ENCODE results near the gene BIRC5. TPM values are rescaled to one million over a fixed set of nuclear protein-coding genes. Genes with fewer than 3 reads are reported as not detected.
A peak's percentile ranks its signal among the peaks of the same experiment; 100 is the strongest.

The BIRC5 gene
- total RNA-seq, 1 experiment from 2014 or later: 140 TPM

DNA sequence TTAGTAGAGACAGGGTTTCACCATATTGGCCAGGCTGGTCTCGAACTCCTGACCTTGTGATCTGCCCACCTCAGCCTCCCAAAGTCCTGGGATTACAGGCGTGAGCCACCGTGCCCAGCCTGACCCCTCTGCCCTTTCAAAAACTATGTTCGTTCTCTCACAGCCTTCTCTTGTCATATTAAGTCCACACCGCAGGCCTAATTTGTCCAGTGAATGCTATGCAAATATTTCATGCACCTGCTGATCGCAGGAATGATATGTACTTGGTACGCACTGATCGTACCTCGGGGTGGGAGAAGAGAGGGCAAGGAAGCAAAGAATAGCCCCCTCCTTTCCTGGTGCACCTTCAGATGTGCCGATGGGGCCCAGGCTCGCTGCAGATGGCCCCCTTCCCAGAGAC, 3.0 kb upstream of the BIRC5 start:
- DNase-seq (ENCODE audit: low read depth, low spot score) (no peak), ATAC-seq (no peak)
- ChIA-PET RAD21 (ENCODE audit: low non-redundant PET in 1 of 2, low total read pairs in 2 of 2, uncharacterized antibody in 2 of 2, unreplicated experiment in 2 of 2) (no interaction called here), POLR2A (no interaction called here), CTCF (no interaction called here)
- Histone ChIP-seq H3K4me1 (ENCODE audit: control insufficient read depth in 1 of 2, insufficient read depth in 2 of 2, low read length in 2 of 2) (peaks cover 13 to 20% of the 10 kb centered on the region in 2 experiments), H2AFZ (ENCODE audit: low read depth, low read length, poor library complexity, severe bottlenecking) (no peak overlapping the region), H3K9me2 (ENCODE audit: insufficient read depth) (no peaks in the 10 kb centered on the region), H3K9ac (ENCODE audit: low read length) (no peak overlapping the region), H3K36me3 (ENCODE audit: control insufficient read depth in 1 of 2, insufficient read depth in 2 of 2, low read length in 2 of 2) (peaks cover 0 to 5% of the 10 kb centered on the region in 2 experiments; a peak in 1 of 4 replicates), H3K79me2 (ENCODE audit: insufficient read depth, low read length) (peaks cover 20% of the 10 kb centered on the region), H3K4me2 (ENCODE audit: low read length) (no peak overlapping the region), H3K9me3 (ENCODE audit: control insufficient read depth in 1 of 2, insufficient read depth in 1 of 2, low read depth in 1 of 2, low read length in 2 of 2) (no peaks in the 10 kb centered on the region), H3K27ac (ENCODE audit: low read depth, low read length) (no peak overlapping the region), H3K27me3 (ENCODE audit: insufficient read depth, low read length) (no peaks in the 10 kb centered on the region), H4K20me1 (ENCODE audit: insufficient read depth) (no peaks in the 10 kb centered on the region), H3K4me3 (replicated peaks in 1 of 2; ENCODE audit: low read depth in 1 of 2, low read length in 2 of 2) (no peak overlapping the region)
- intact Hi-C loops (cut with micrococcal nuclease): no loop called here
- TF ChIP-seq EZH2 (IDR thresholded peaks at IDR 0.05) (no peak), SRF (IDR thresholded peaks at IDR 0.05; ENCODE audit: low read depth) (no peak), TCF7L2 (IDR thresholded peaks at IDR 0.05; ENCODE audit: borderline replicate concordance, extremely low read depth, insufficient read depth, insufficient read length) (no peak), ZFX (IDR thresholded peaks at IDR 0.05) (no peak), EZH2phosphoT487 (IDR thresholded peaks at IDR 0.05; ENCODE audit: borderline replicate concordance) (no peak), POLR2AphosphoS5 (IDR thresholded peaks at IDR 0.05; ENCODE audit: low read depth, low read length) (no peak), CEBPB (IDR thresholded peaks at IDR 0.05; ENCODE audit: low read depth) (no peak), CBX3 (IDR thresholded peaks at IDR 0.05; ENCODE audit: low read depth) (no peak), JUND (IDR thresholded peaks at IDR 0.05) (no peak), SIN3A (IDR thresholded peaks at IDR 0.05; ENCODE audit: low read depth) (no peak), YY1 (IDR thresholded peaks at IDR 0.05; ENCODE audit: extremely low read depth, insufficient replicate concordance, low read depth, low read length) (no peak)
- TF ChIP-seq, protein P1, sequence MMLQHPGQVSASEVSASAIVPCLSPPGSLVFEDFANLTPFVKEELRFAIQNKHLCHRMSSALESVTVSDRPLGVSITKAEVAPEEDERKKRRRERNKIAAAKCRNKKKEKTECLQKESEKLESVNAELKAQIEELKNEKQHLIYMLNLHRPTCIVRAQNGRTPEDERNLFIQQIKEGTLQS (IDR thresholded peaks at IDR 0.05): no peak
- no TSS peak for BruUV-seq (replicated peaks)

DNA sequence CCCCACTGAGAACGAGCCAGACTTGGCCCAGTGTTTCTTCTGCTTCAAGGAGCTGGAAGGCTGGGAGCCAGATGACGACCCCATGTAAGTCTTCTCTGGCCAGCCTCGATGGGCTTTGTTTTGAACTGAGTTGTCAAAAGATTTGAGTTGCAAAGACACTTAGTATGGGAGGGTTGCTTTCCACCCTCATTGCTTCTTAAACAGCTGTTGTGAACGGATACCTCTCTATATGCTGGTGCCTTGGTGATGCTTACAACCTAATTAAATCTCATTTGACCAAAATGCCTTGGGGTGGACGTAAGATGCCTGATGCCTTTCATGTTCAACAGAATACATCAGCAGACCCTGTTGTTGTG, 631 bp downstream of the BIRC5 start:
- peaks cover 56% of the 10 kb centered on the region for H3K79me2 ChIP-seq (ENCODE audit: insufficient read depth, low read length)
- BruUV-seq (replicated peaks): TSS peak; percentile 68
- H3K27ac ChIP-seq (ENCODE audit: low read depth, low read length): peak overlapping the region; percentile 86
- ChIA-PET POLR2A (no interaction called here), RAD21 (ENCODE audit: low non-redundant PET in 1 of 2, low total read pairs in 2 of 2, uncharacterized antibody in 2 of 2, unreplicated experiment in 2 of 2) (no interaction called here), CTCF (no interaction called here)
- no peaks in the 10 kb centered on the region for H3K27me3 ChIP-seq (ENCODE audit: insufficient read depth, low read length)
- peak overlapping the region; percentile 97 to 99 for H3K4me3 ChIP-seq (replicated peaks in 1 of 2; ENCODE audit: low read depth in 1 of 2, low read length in 2 of 2)
- DNase-seq (ENCODE audit: low read depth, low spot score) (no peak), ATAC-seq (no peak; the same call in 1 of the 2 replicates)
- no peaks in the 10 kb centered on the region; the same call in 1 of the 2 replicates for H4K20me1 ChIP-seq (ENCODE audit: insufficient read depth)
- H3K9ac ChIP-seq (ENCODE audit: low read length): peak overlapping the region; percentile 99
- H3K9me3 ChIP-seq (ENCODE audit: control insufficient read depth in 1 of 2, insufficient read depth in 1 of 2, low read depth in 1 of 2, low read length in 2 of 2): no peaks in the 10 kb centered on the region
- H3K4me2 ChIP-seq (ENCODE audit: low read length): peak overlapping the region; percentile 98
- intact Hi-C loops (cut with micrococcal nuclease): loop anchor here (1.0 kb wide), 1 partner anchor 27 kb away; the partner anchor contains the start of genes AFMID and TK1
- H3K36me3 ChIP-seq (ENCODE audit: control insufficient read depth in 1 of 2, insufficient read depth in 2 of 2, low read length in 2 of 2): peaks cover 16 to 27% of the 10 kb centered on the region in 2 experiments
- TF ChIP-seq, protein P2, sequence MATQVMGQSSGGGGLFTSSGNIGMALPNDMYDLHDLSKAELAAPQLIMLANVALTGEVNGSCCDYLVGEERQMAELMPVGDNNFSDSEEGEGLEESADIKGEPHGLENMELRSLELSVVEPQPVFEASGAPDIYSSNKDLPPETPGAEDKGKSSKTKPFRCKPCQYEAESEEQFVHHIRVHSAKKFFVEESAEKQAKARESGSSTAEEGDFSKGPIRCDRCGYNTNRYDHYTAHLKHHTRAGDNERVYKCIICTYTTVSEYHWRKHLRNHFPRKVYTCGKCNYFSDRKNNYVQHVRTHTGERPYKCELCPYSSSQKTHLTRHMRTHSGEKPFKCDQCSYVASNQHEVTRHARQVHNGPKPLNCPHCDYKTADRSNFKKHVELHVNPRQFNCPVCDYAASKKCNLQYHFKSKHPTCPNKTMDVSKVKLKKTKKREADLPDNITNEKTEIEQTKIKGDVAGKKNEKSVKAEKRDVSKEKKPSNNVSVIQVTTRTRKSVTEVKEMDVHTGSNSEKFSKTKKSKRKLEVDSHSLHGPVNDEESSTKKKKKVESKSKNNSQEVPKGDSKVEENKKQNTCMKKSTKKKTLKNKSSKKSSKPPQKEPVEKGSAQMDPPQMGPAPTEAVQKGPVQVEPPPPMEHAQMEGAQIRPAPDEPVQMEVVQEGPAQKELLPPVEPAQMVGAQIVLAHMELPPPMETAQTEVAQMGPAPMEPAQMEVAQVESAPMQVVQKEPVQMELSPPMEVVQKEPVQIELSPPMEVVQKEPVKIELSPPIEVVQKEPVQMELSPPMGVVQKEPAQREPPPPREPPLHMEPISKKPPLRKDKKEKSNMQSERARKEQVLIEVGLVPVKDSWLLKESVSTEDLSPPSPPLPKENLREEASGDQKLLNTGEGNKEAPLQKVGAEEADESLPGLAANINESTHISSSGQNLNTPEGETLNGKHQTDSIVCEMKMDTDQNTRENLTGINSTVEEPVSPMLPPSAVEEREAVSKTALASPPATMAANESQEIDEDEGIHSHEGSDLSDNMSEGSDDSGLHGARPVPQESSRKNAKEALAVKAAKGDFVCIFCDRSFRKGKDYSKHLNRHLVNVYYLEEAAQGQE (IDR thresholded peaks at IDR 0.05; ENCODE audit: low read depth): no peak
- no peak for TF ChIP-seq EZH2phosphoT487 (IDR thresholded peaks at IDR 0.05; ENCODE audit: borderline replicate concordance)
- TF ChIP-seq SIN3A (IDR thresholded peaks at IDR 0.05; ENCODE audit: low read depth): no peak
- TF ChIP-seq, protein P3, sequence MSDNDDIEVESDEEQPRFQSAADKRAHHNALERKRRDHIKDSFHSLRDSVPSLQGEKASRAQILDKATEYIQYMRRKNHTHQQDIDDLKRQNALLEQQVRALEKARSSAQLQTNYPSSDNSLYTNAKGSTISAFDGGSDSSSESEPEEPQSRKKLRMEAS (IDR thresholded peaks at IDR 0.05): no peak
- no peaks in the 10 kb centered on the region for H3K9me2 ChIP-seq (ENCODE audit: insufficient read depth)
- H2AFZ ChIP-seq (ENCODE audit: low read depth, low read length, poor library complexity, severe bottlenecking): no peak overlapping the region
- peaks cover 13 to 20% of the 10 kb centered on the region in 2 experiments for H3K4me1 ChIP-seq (ENCODE audit: control insufficient read depth in 1 of 2, insufficient read depth in 2 of 2, low read length in 2 of 2)

Data from HCT116 (cell line).